GM12878 (cell line): Measurements from ENCODE around the gene GNG13.

Source experiments
- ATF2 ChIP-seq: IDR thresholded peaks from 2 replicates; pipeline ENCODE4 v1.6.1; 2012; ENCODE audit warnings: low read length, inconsistent platforms
- CTCF ChIP-seq, 3 experiments: IDR thresholded peaks in 2 of 3; conservative IDR thresholded peaks in 1 of 3; 2 replicates each; pipeline ENCODE4 v1.5.1; 2011; ENCODE audit warnings: low read depth in 3 of 3, low read length in 3 of 3, mild to moderate bottlenecking in 3 of 3, control low read depth in 2 of 3, moderate library complexity in 2 of 3, inconsistent platforms in 1 of 3, mixed read lengths in 1 of 3; ENCODE audit not compliant: control insufficient read depth in 2 of 3, insufficient read depth in 1 of 3; ENCODE audit errors: extremely low read depth in 1 of 3
- DPF2 ChIP-seq: fragments of 450-650 bp; IDR thresholded peaks from 2 replicates; pipeline ENCODE4 v1.6.1; 2017; ENCODE audit warnings: mild to moderate bottlenecking
- EP300 ChIP-seq, 2 experiments: fragments of 150-350 bp in 1 of 2; IDR thresholded peaks; 2 replicates each; pipeline ENCODE4 v1.6.1; 2011 to 2012; ENCODE audit warnings: low read depth in 2 of 2, low read length in 2 of 2, borderline replicate concordance in 1 of 2, improper control_type of control experiment in 1 of 2, inconsistent platforms in 1 of 2; ENCODE audit not compliant: control insufficient read depth in 1 of 2
- GABPA ChIP-seq: IDR thresholded peaks from 2 replicates; pipeline ENCODE4 v1.6.1; 2014; ENCODE audit warnings: antibody characterized with exemption, low read depth, mild to moderate bottlenecking, inconsistent platforms
- IKZF1 ChIP-seq: fragments of 450-650 bp; conservative IDR thresholded peaks from 2 replicates; pipeline ENCODE4 v1.6.1; 2017; ENCODE audit warnings: antibody characterized with exemption, mild to moderate bottlenecking
- MYC ChIP-seq: IDR thresholded peaks from 2 replicates; pipeline ENCODE4 v1.6.1; 2011; ENCODE audit warnings: mild to moderate bottlenecking, low read length, moderate library complexity, inconsistent platforms; ENCODE audit not compliant: insufficient read depth, insufficient replicate concordance, insufficient read length, severe bottlenecking
- POLR2A ChIP-seq: IDR thresholded peaks from 2 replicates; pipeline ENCODE4 v1.6.1; 2011; ENCODE audit warnings: low read depth, mild to moderate bottlenecking, low read length
- RAD21 ChIP-seq: IDR thresholded peaks from 2 replicates; pipeline ENCODE4 v1.6.1; 2011; ENCODE audit warnings: mild to moderate bottlenecking, low read depth, low read length, moderate library complexity; ENCODE audit not compliant: insufficient read depth
- SIN3A ChIP-seq: IDR thresholded peaks from 2 replicates; pipeline ENCODE4 v1.6.1; 2012; ENCODE audit warnings: low read depth, low read length, improper control_type of control experiment
- ZNF274 ChIP-seq: IDR thresholded peaks from one replicate; pipeline ENCODE4 v1.8.0; 2011; ENCODE audit not compliant: insufficient read length, insufficient read depth
- TF ChIP-seq, protein P1 (sequence below): IDR thresholded peaks from 2 replicates; pipeline ENCODE4 v1.6.1; 2012; ENCODE audit warnings: low read depth, low read length, improper control_type of control experiment

DNA sequence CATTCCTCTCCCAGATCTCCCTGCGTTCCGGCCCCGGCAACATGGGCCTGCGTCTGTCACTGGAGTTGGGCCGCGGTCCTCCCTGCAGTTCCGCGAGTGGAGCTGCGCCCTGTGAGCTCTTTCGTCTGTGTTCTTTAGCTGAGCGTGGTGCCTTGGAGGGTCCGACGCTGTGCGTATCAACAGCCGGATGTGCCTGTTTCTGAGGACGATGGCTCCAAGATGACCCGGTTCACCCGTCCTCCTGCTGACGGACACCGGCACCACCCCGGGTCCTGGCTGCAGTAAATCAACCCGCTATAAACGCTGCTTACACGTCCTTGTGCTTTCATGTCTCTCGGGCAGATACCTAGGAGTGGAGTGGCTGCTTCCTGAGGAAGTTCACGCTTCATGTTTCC lies 44.8 kb upstream of the GNG13 start:
- TF ChIP-seq CTCF (IDR thresholded peaks at IDR 0.05 in 2 of 3, conservative IDR thresholded peaks at IDR 0.05 in 1 of 3; ENCODE audit: control insufficient read depth in 2 of 3, extremely low read depth in 1 of 3, insufficient read depth in 1 of 3, low read depth in 3 of 3, low read length in 3 of 3) = no peak
- no peak for TF ChIP-seq ATF2
- TF ChIP-seq IKZF1 = no peak
- TF ChIP-seq POLR2A = no peak
- TF ChIP-seq GABPA = no peak
- TF ChIP-seq MYC = no peak
- no peak for TF ChIP-seq RAD21
- no peak for TF ChIP-seq SIN3A
- TF ChIP-seq ZNF274 = no peak
- TF ChIP-seq EP300 (IDR thresholded peaks at IDR 0.05; ENCODE audit: borderline replicate concordance in 1 of 2, control insufficient read depth in 1 of 2, low read depth in 2 of 2, low read length in 2 of 2) = no peak
- TF ChIP-seq, protein P1, sequence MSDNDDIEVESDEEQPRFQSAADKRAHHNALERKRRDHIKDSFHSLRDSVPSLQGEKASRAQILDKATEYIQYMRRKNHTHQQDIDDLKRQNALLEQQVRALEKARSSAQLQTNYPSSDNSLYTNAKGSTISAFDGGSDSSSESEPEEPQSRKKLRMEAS = no peak
- no peak for TF ChIP-seq DPF2
